Measurements from ENCODE around the gene AVEN.
A peak's percentile ranks its signal among the peaks of the same experiment; 100 is the strongest.
"Not testable (repeated sequence)": the region's sequence is repeated elsewhere in the genome, so short reads cannot be mapped to it uniquely, and the experiment has no call there.

The AVEN gene

GRCh38 chr15:34039790-34040113, 748 bp upstream of the AVEN start:
- no peak for DNase-seq

GRCh38 chr15:34038023-34038870, 757 bp downstream of the AVEN start:
- DNase-seq: peak; percentile 79

- DNase-seq: peak; percentile 5
Measured at GRCh38 chr15:34031987-34032760, 6.8 kb downstream of the AVEN start.

GRCh38 chr15:34027606-34028005, 11.4 kb downstream of the AVEN start:
- no peak for DNase-seq

- no peak for DNase-seq
Measured at GRCh38 chr15:34025252-34025651, 13.8 kb downstream of the AVEN start.

- DNase-seq: no peak
Measured at GRCh38 chr15:34023907-34024306, 15.1 kb downstream of the AVEN start.

GRCh38 chr15:34019369-34019990, 19.5 kb downstream of the AVEN start:
- no peak for DNase-seq

- not testable (repeated sequence) for DNase-seq
Measured at GRCh38 chr15:34018738-34019137, 20.3 kb downstream of the AVEN start.

- peak; percentile 64 for DNase-seq
Measured at GRCh38 chr15:34018021-34018645, 20.9 kb downstream of the AVEN start.

GRCh38 chr15:34014556-34014955, 24.4 kb downstream of the AVEN start:
- DNase-seq: no peak

GRCh38 chr15:34013746-34014145, 25.3 kb downstream of the AVEN start:
- no peak for DNase-seq

- no peak for DNase-seq
Measured at GRCh38 chr15:34012461-34013028, 26.5 kb downstream of the AVEN start.

- DNase-seq: no peak
Measured at GRCh38 chr15:34011481-34011880, 27.5 kb downstream of the AVEN start.

GRCh38 chr15:34010921-34011320, 28.1 kb downstream of the AVEN start:
- DNase-seq: no peak

GRCh38 chr15:34009656-34010055, 29.3 kb downstream of the AVEN start:
- no peak for DNase-seq

GRCh38 chr15:34006381-34006780, 32.6 kb downstream of the AVEN start:
- no peak for DNase-seq

- DNase-seq: no peak
Measured at GRCh38 chr15:34001536-34001935, 37.5 kb downstream of the AVEN start.

- DNase-seq: not testable (repeated sequence)
Measured at GRCh38 chr15:33995666-33996065, 43.3 kb downstream of the AVEN start.

GRCh38 chr15:33994005-33994615, 44.9 kb downstream of the AVEN start:
- peak; percentile 16 for DNase-seq

GRCh38 chr15:33988384-33988783, 50.6 kb downstream of the AVEN start:
- no peak for DNase-seq

- DNase-seq: no peak
Measured at GRCh38 chr15:33987444-33987843, 51.6 kb downstream of the AVEN start.

- DNase-seq: no peak
Measured at GRCh38 chr15:33985751-33986150, 53.3 kb downstream of the AVEN start.

GRCh38 chr15:33985287-33985686, 53.7 kb downstream of the AVEN start:
- no peak for DNase-seq

Measured in activated CD4-positive, alpha-beta T cell treated with anti-CD3 and anti-CD28 coated beads, Interleukin-10, Interleukin-2, amounts not matched to agents 100 ng/mL and 50 ng/mL, durations not matched to agents 16 hours and 8 hours (primary cell).